ENCODE results near the gene UQCRC1. TPM values are rescaled to one million over a fixed set of nuclear protein-coding genes. Genes with fewer than 3 reads are reported as not detected.

The UQCRC1 gene
- total and polyA plus RNA-seq, 2 donors (not counting 1 experiment from before 2014, with no cell fraction given) = 99.9 to 132 TPM

- Mint-ChIP-seq H3K4me1 (peaks cover 8% of the 10 kb centered on the region), H3K9me3 (ENCODE audit: insufficient read depth) (no peaks in the 10 kb centered on the region), H3K27me3 (no peaks in the 10 kb centered on the region), H3K4me3 (no peak overlapping the region), H3K27ac (no peak overlapping the region)
- no peaks in the 10 kb centered on the region for H3K27me3 ChIP-seq (replicated peaks in 1 of 4; ENCODE audit: control extremely low read depth in 1 of 4, control insufficient read depth in 3 of 4, insufficient read depth in 4 of 4, low read length in 3 of 4)
- no peak overlapping the region for H3K27ac ChIP-seq (ENCODE audit: low read length in 2 of 2)
- H3K36me3 ChIP-seq (replicated peaks in 1 of 2; ENCODE audit: control extremely low read depth in 1 of 2, control insufficient read depth in 1 of 2, extremely low read depth in 1 of 2, insufficient read depth in 2 of 2, low read length in 1 of 2) = no peaks in the 10 kb centered on the region
- no peak overlapping the region for H3K4me3 ChIP-seq (ENCODE audit: control extremely low read depth in 1 of 5, extremely low read depth in 1 of 5, insufficient read depth in 1 of 5, low read depth in 2 of 5, low read length in 4 of 5)
- ATAC-seq (ENCODE audit: low read depth) = no peak
- peaks cover 6 to 9% of the 10 kb centered on the region in 2 donors for H3K4me1 ChIP-seq (ENCODE audit: control insufficient read depth in 2 of 2, insufficient read depth in 2 of 2, low read length in 2 of 2)
- H3K4me2 ChIP-seq (replicated peaks; ENCODE audit: low read depth, low read length, poor library complexity, severe bottlenecking) = no peak overlapping the region
- H2AFZ ChIP-seq (ENCODE audit: insufficient read depth, low read depth, low read length, poor library complexity, severe bottlenecking) = no peak overlapping the region
- ChIA-PET POLR2A (no interaction called here), CTCF (interaction anchor here (0.6 kb wide), 1 partner anchor 203 kb away, joined by 3 read pairs; no protein-coding TSS in a partner anchor)
- 93% methylated on average over 12 of the region's 12 CpGs for WGBS (ENCODE audit: insufficient coverage)
- no peaks in the 10 kb centered on the region for H3K9me3 ChIP-seq (ENCODE audit: control extremely low read depth in 1 of 3, control insufficient read depth in 2 of 3, insufficient read depth in 1 of 3, low read length in 2 of 3)
- no peak overlapping the region for H3K9ac ChIP-seq (ENCODE audit: low read length)
- TF ChIP-seq EZH2 (IDR thresholded peaks at IDR 0.05; ENCODE audit: borderline replicate concordance, insufficient read depth, low read depth, low read length, poor library complexity, severe bottlenecking) (no peak), CTCF (IDR thresholded peaks at IDR 0.05) (no peak)
- H3K79me2 ChIP-seq (ENCODE audit: control insufficient read depth, insufficient read depth, low read length) = no peaks in the 10 kb centered on the region
- intact Hi-C loops (cut with micrococcal nuclease) = no loop called here
- no peak for DNase-seq
- no peaks in the 10 kb centered on the region for H4K20me1 ChIP-seq (ENCODE audit: control insufficient read depth, insufficient read depth, low read length, poor library complexity, severe bottlenecking)
These were observed 21.4 kb upstream of the UQCRC1 start for GRCh38 chr3:48630833-48631232.

- H3K9me3 Mint-ChIP-seq (ENCODE audit: insufficient read depth) = no peaks in the 10 kb centered on the region
- no peak overlapping the region for H3K27ac ChIP-seq (ENCODE audit: low read length in 2 of 2)
- H3K4me1 Mint-ChIP-seq = peaks cover 7% of the 10 kb centered on the region
- no peak overlapping the region for H3K27ac Mint-ChIP-seq
- no peak overlapping the region for H2AFZ ChIP-seq (ENCODE audit: insufficient read depth, low read depth, low read length, poor library complexity, severe bottlenecking)
- POLR2A ChIA-PET = no interaction called here
- no peak for TF ChIP-seq CTCF (IDR thresholded peaks at IDR 0.05)
- no peak for TF ChIP-seq EZH2 (IDR thresholded peaks at IDR 0.05; ENCODE audit: borderline replicate concordance, insufficient read depth, low read depth, low read length, poor library complexity, severe bottlenecking)
- no peaks in the 10 kb centered on the region for H3K36me3 ChIP-seq (replicated peaks in 1 of 2; ENCODE audit: control extremely low read depth in 1 of 2, control insufficient read depth in 1 of 2, extremely low read depth in 1 of 2, insufficient read depth in 2 of 2, low read length in 1 of 2)
- no peak overlapping the region for H3K9ac ChIP-seq (ENCODE audit: low read length)
- DNase-seq (no peak), ATAC-seq (ENCODE audit: low read depth) (no peak)
- no peaks in the 10 kb centered on the region for H3K79me2 ChIP-seq (ENCODE audit: control insufficient read depth, insufficient read depth, low read length)
- peaks cover 4 to 6% of the 10 kb centered on the region in 2 donors for H3K4me1 ChIP-seq (ENCODE audit: control insufficient read depth in 2 of 2, insufficient read depth in 2 of 2, low read length in 2 of 2)
- H3K4me2 ChIP-seq (replicated peaks; ENCODE audit: low read depth, low read length, poor library complexity, severe bottlenecking) = no peak overlapping the region
- CTCF ChIA-PET = interaction anchor here (0.6 kb wide), 1 partner anchor 202 kb away, joined by 3 read pairs; no protein-coding TSS in a partner anchor
- H3K4me3 Mint-ChIP-seq = no peak overlapping the region
- H3K9me3 ChIP-seq (ENCODE audit: control extremely low read depth in 1 of 3, control insufficient read depth in 2 of 3, insufficient read depth in 1 of 3, low read length in 2 of 3) = no peaks in the 10 kb centered on the region
- intact Hi-C loops (cut with micrococcal nuclease) = no loop called here
- H3K27me3 ChIP-seq (replicated peaks in 1 of 4; ENCODE audit: control extremely low read depth in 1 of 4, control insufficient read depth in 3 of 4, insufficient read depth in 4 of 4, low read length in 3 of 4) = no peaks in the 10 kb centered on the region
- H4K20me1 ChIP-seq (ENCODE audit: control insufficient read depth, insufficient read depth, low read length, poor library complexity, severe bottlenecking) = no peaks in the 10 kb centered on the region
- no peak overlapping the region for H3K4me3 ChIP-seq (ENCODE audit: control extremely low read depth in 1 of 5, extremely low read depth in 1 of 5, insufficient read depth in 1 of 5, low read depth in 2 of 5, low read length in 4 of 5)
- 100% methylated on average over 7 of the region's 8 CpGs for WGBS (ENCODE audit: insufficient coverage)
- no peaks in the 10 kb centered on the region for H3K27me3 Mint-ChIP-seq
These were observed 21.0 kb upstream of the UQCRC1 start for GRCh38 chr3:48630407-48630806.
